Right lung (tissue), 5 donors: ENCODE measurements around the gene MS4A4A. TPM values are rescaled to one million over a fixed set of nuclear protein-coding genes. Genes with fewer than 3 reads are reported as not detected.

ENCODE experiments used
- DNase-seq, 2 donors: peaks; one replicate each; pipeline ENCODE4 v3.0.0-alpha.2; 2013
- polyA plus RNA-seq, 5 donors: library from polyadenylated mRNA; unstranded; fragments of 120-200 nt; gene quantifications; one replicate each; pipeline versions ENCODE4 v1.2.1 to v1.2.3, GENCODE V29; 2013; ENCODE audit warnings: inconsistent platforms in 1 of 5, low replicate concordance in 1 of 5; ENCODE audit not compliant: insufficient read length in 5 of 5, insufficient read depth in 1 of 5

Gene MS4A4A
- polyA plus RNA-seq, 5 donors = 5.5 to 16.4 (median 13.3) TPM

DNA sequence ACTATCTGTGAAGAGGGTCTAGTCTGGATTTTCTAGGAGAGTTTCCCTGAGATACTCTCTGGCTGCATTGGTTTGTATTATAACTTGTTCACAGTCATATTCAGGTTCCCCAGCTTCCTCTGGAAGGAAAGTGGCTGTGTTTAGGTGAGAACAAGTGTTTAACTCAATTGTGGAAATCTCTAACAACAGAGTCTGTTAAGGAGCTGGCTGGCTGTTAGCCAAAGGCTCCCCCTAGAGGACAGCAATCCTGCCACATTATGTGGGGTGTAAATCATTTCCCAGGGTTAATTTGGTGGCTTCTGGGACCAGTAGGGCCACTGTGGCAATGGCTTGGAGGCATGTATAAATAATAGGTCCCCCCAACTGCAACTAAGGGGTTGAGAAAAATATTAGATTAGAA, 65.0 kb downstream of the MS4A4A start:
- no peak for DNase-seq

DNA sequence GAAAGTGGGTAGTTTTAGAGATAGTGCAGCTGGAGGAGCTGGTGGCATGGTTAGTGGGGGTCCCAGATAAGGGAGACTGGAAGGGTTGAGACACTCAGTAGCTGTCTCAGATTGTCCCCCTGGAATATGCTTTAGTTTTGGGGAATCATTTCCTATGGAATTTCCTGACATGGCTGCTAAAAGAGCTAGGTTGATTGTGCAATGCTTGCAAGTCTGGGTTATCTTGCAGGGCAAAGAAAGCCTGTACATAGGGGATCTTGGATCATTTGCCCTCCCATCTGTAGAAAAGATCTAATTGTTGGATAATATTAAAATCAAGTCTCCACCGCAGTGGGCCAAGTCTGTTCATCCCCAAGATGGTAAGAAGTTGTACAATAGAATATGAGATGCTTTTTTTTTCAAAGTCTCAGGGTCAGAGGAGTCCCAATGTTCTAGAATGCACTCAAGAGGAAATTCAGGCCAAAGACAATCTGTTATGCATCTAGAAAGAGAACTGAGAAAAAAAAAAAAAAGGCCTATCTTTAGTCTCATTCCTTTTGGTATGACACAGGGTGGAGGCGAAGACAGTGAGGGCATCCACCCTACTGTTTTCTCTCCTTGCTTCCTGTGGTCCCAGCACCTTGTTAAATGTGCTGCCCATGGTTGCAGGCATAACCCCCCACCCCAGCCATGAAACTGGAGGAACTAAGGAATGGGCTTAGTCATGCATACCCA, 66.8 kb downstream of the MS4A4A start:
- no peak for DNase-seq

DNA sequence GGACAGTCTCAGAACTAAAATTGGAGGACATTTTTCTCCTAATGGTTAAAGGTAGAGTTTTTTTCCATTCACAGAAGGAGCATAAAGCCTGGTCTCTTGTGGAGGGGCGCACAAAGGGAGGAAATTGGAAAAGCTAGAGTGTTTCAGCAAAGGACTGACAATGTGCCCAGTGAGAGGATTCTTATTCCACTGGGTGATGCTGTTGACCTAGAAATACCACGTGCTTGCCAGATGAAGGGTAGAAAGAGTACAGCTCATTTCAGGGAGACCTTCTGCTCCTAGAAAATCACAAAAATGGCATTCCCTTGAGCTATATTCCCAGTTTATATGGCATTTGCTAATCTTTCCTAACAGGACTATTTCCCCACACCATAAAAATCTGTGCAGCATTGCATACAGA, 67.7 kb downstream of the MS4A4A start:
- no peak for DNase-seq

DNA sequence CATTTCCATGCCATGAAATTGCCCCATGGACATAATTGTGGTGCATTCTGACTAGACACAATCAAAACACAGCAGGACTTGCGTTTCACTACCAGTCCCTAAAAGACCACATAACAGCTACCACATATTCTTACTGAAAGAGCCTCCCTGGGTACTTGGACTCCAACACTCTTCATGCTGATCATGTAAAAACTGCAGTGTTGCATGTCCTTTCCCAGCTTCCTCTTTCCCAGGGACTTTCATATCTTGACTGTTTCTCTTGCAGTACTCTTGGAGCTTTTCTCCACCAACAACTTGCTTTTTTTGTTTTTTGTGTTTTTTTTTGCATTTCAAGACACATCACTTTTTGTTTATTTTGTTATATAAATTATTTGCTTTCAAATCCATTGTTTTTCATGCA, 69.5 kb downstream of the MS4A4A start:
- DNase-seq = no peak

DNA sequence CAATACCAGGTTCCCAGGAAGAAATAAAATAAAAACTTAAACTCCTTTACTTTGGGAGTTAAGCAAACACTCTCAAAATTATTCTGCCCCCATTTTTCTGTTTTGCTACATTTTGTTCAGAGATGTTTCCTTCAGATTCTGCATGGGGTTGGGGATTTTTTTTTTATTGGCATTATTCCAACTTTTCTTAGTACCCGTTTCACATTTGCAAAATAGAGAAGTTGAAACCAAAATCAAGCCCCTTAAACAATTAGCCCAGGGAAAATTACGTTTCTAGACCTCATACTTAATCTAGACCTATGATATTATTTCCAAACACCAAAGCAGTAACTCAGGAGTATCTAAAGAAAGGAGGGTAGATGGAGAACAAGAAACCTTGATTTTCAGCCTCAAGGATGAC, 77.3 kb downstream of the MS4A4A start:
- no peak for DNase-seq

Other genes starting within 250 kb of the MS4A4A start
- gene OOSP2, start 240.3 kb upstream of the MS4A4A start, polyA plus RNA-seq = not detected
- gene MS4A3, start 224.0 kb upstream of the MS4A4A start, polyA plus RNA-seq = 1 to 10 TPM; 1.2 to 2.3 (median 1.4) TPM
- gene MS4A2, start 192.0 kb upstream of the MS4A4A start, polyA plus RNA-seq = under 1 TPM in 3 of 5 donors, not detected in 2; 0.04 to 0.07 (median 0.07) TPM
- 10 to 100 TPM; 16.9 to 41.2 (median 29.4) TPM for gene MS4A6A, start 97.6 kb upstream of the MS4A4A start, polyA plus RNA-seq
- gene MS4A4E, start 37.5 kb upstream of the MS4A4A start, polyA plus RNA-seq = 1 to 10 TPM; 1.1 to 2.7 (median 2.1) TPM
- not detected for gene MS4A6E, start 46.6 kb downstream of the MS4A4A start, polyA plus RNA-seq
- 10 to 100 TPM; 10.4 to 23.2 (median 13.9) TPM for gene MS4A7, start 97.9 kb downstream of the MS4A4A start, polyA plus RNA-seq
- under 1 TPM; 0.52 to 0.95 (median 0.69) TPM for gene MS4A14, start 115.8 kb downstream of the MS4A4A start, polyA plus RNA-seq
- gene MS4A5, start 148.9 kb downstream of the MS4A4A start, polyA plus RNA-seq = not detected
- 1 to 10 TPM in 3 of 5 donors, under 1 TPM in 2; 0.41 to 1.9 (median 1.3) TPM for gene MS4A1, start 175.2 kb downstream of the MS4A4A start, polyA plus RNA-seq
- not detected for gene MS4A12, start 212.1 kb downstream of the MS4A4A start, polyA plus RNA-seq
- gene MS4A13, start 234.7 kb downstream of the MS4A4A start, polyA plus RNA-seq = not detected